Neural cell (in vitro differentiated cells): ENCODE data around the gene NUP133. TPM values are rescaled to one million over a fixed set of nuclear protein-coding genes. Genes with fewer than 3 reads are reported as not detected.

Source experiments
- polyA plus RNA-seq: library from polyadenylated mRNA; depleted of rRNA; stranded (reverse); fragments of >200 nt; gene quantifications from 2 replicates; pipeline ENCODE4 v1.2.3, GENCODE V29; 2014
- small RNA-seq, 3 experiments: library from RNA; depleted of rRNA; stranded (forward); fragments of <200 nt; gene quantifications; one replicate each; pipeline ENCODE3, GENCODE V24; 2012

NUP133 gene
- polyA plus RNA-seq, 1 donor from 2014 or later: 73.4 TPM

Small RNA genes lying within 50 kb of the gene (small RNA-seq; reads per million reads assigned to genes)
- 0 to 4.2 (median 0) reads per million in 3 experiments for gene RN7SKP276
- gene RNA5SP78: 0 reads per million in 3 experiments
- gene RNU4-21P: 0 to 0.08 (median 0) reads per million in 3 experiments

Other genes starting within 250 kb of the NUP133 start
- gene RAB4A, start 237.2 kb downstream of the NUP133 start, polyA plus RNA-seq: 43.2 and 49.8 TPM in 2 replicates
- 55.6 and 66.7 TPM in 2 replicates for gene CCSAP, start 165.3 kb downstream of the NUP133 start, polyA plus RNA-seq
- gene ACTA1, start 74.2 kb downstream of the NUP133 start, polyA plus RNA-seq: 1.0 TPM in 1 of 2 replicates, not detected in the other
- gene ABCB10, start 50.4 kb upstream of the NUP133 start, polyA plus RNA-seq: 27.9 and 31.4 TPM in 2 replicates
- gene TAF5L, start 117.8 kb upstream of the NUP133 start, polyA plus RNA-seq: 18.5 and 22.6 TPM in 2 replicates
- gene URB2, start 117.9 kb upstream of the NUP133 start, polyA plus RNA-seq: 5.1 and 5.7 TPM in 2 replicates